CD4-positive, alpha-beta T cell (primary cell): Measurements from ENCODE around the gene CT55. TPM values are rescaled to one million over a fixed set of nuclear protein-coding genes. Genes with fewer than 3 reads are reported as not detected.
"Not testable (repeated sequence)": the region's sequence is repeated elsewhere in the genome, so short reads cannot be mapped to it uniquely, and the experiment has no call there.

Source experiments
- ATAC-seq: fragments of 200-7000 bp; cut with Tn5 transposase; one replicate; pipeline ENCODE4 v1.10.0; 2022; ENCODE audit warnings: mild to moderate bottlenecking; ENCODE audit not compliant: poor library complexity
- CTCF ChIA-PET: fragments of 350-600 bp; sonication (Branson Sonifier 250); formaldehyde crosslinking; loops from one replicate; lab custom pipeline; 2021; ENCODE audit warnings: antibody characterized with exemption, inconsistent platforms; lab: Charles Lee
- POLR2A ChIA-PET: fragments of 350-600 bp; sonication (Branson Sonifier 250); formaldehyde crosslinking; loops from one replicate; lab custom pipeline; 2021; ENCODE audit warnings: antibody characterized with exemption, inconsistent platforms; lab: Charles Lee
- DNase-seq, 14 experiments: peaks; one replicate each; pipeline ENCODE4 v3.0.0-alpha.2; 2013 to 2020; ENCODE audit warnings: mixed read lengths in 2 of 14
- H3K27ac ChIP-seq, 2 donors: one replicate each; pipeline versions ENCODE4 v1.5.1 to v1.7.0; 2013; ENCODE audit warnings: low read length in 2 of 2, low read depth in 1 of 2, mild to moderate bottlenecking in 1 of 2
- H3K27me3 ChIP-seq, 2 experiments: 1 replicate in 1 of 2; 2 replicates in 1 of 2; pipeline versions ENCODE4 v1.6.1 to v1.7.0; 2013; ENCODE audit warnings: low read length in 2 of 2, control low read depth in 1 of 2, mild to moderate bottlenecking in 1 of 2, moderate library complexity in 1 of 2; ENCODE audit not compliant: insufficient read depth in 2 of 2, control insufficient read depth in 1 of 2
- H3K36me3 ChIP-seq: one replicate; pipeline ENCODE4 v1.6.1; 2013; ENCODE audit warnings: low read length, control low read depth; ENCODE audit not compliant: insufficient read depth
- H3K4me1 ChIP-seq: one replicate; pipeline ENCODE4 v1.6.1; 2013; ENCODE audit warnings: low read length, control low read depth; ENCODE audit not compliant: insufficient read depth
- H3K4me3 ChIP-seq: one replicate; pipeline ENCODE4 v1.5.1; 2013; ENCODE audit warnings: mild to moderate bottlenecking, low read length, moderate library complexity
- H3K9me3 ChIP-seq, 2 experiments: 1 replicate in 1 of 2; 2 replicates in 1 of 2; pipeline versions ENCODE4 v1.6.1 to v1.7.0; 2013; ENCODE audit warnings: low read length in 2 of 2, mild to moderate bottlenecking in 2 of 2, control low read depth in 1 of 2, moderate library complexity in 1 of 2; ENCODE audit not compliant: control insufficient read depth in 1 of 2, insufficient read depth in 1 of 2
- H3K27ac Mint-ChIP-seq: one replicate; pipeline ENCODE4 v1.8.0; 2020; ENCODE audit warnings: mixed read lengths
- H3K27me3 Mint-ChIP-seq: one replicate; pipeline ENCODE4 v1.8.0; 2021; ENCODE audit warnings: mixed read lengths
- H3K36me3 Mint-ChIP-seq: one replicate; pipeline ENCODE4 v1.8.0; 2021; ENCODE audit warnings: low read depth, mixed read lengths
- H3K4me1 Mint-ChIP-seq: one replicate; pipeline ENCODE4 v1.8.0; 2021; ENCODE audit warnings: low read depth, mixed read lengths
- H3K4me3 Mint-ChIP-seq: one replicate; pipeline ENCODE4 v1.8.0; 2020; ENCODE audit warnings: mild to moderate bottlenecking, mixed read lengths
- H3K9me3 Mint-ChIP-seq: one replicate; pipeline ENCODE4 v1.8.0; 2020; ENCODE audit warnings: mixed read lengths
- CTCF ChIP-seq: fragments of 200-600 bp; IDR thresholded peaks from one replicate; pipeline ENCODE4 v1.8.0; 2022; ENCODE audit warnings: antibody characterized with exemption, mild to moderate bottlenecking
- intact Hi-C, 2 experiments: fragments of 100-400 bp; cut with DNase I in 1 of 2; cut with micrococcal nuclease in 1 of 2; formaldehyde crosslinking; loops; one replicate each; pipeline versions ENCODE4 v1.15.1 to v1.9.0; 2023 to 2025; cut with DNase I, micrococcal nuclease
- total RNA-seq, 174 experiments: library from RNA in 2 of 174; stranded (reverse) in 2 of 174; gene quantifications; one replicate each; pipeline ENCODE4 v1.2.3 and lab custom pipeline; 2021 to 2026

The CT55 gene
- total RNA-seq, 2 experiments from 2014 or later: not detected

DNA sequence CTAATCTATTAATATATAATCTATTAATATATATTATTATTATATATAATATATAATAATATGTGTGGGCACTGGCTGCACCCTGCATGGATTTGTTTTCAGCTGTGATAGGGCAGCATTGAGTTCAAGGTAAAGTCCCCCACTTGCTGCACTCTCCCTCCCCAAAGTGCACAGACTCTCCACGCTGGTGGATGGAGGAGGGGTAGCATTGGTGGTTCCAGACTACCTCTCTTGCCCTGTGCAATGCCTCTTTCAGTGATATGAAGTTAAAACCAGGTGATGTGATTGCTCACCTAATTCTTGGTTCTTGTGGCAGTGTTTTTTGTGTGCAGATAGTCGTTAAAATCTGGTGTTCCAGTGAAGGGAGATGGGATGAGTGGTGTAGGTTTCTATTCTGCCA, 55.1 kb downstream of the CT55 start:
- CTCF ChIA-PET, H3K9me3 ChIP-seq, DNase-seq, H3K4me3 Mint-ChIP-seq, H3K4me1 Mint-ChIP-seq, POLR2A ChIA-PET, H3K36me3 Mint-ChIP-seq, H3K36me3 ChIP-seq, ATAC-seq, H3K27ac Mint-ChIP-seq, H3K4me1 ChIP-seq, H3K27ac ChIP-seq, H3K4me3 ChIP-seq, H3K27me3 ChIP-seq, H3K9me3 Mint-ChIP-seq, intact Hi-C loops: not testable (repeated sequence)
- H3K27me3 Mint-ChIP-seq: peaks cover 11% of the 10 kb centered on the region

DNA sequence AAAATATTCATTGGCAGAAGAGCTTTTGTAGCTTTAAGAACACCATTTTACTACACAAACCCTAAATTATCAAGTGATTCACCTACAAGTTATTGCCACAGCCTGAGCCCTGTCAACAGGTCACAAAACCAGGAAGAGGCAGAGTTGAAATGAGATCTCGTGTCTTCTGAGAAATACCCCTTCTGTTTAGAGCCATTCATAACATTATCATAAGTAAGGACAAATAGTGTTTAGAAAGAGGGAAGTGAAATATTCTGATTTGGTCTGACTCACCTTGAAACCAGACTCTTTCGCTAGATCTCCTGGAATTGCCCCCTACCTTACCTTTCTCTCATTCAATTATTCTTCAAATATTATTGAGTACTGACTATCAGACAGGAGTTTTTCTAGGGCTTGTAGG, 56.8 kb downstream of the CT55 start:
- no peak overlapping the region for H3K4me3 ChIP-seq
- no peaks in the 10 kb centered on the region for H3K9me3 ChIP-seq
- Mint-ChIP-seq H3K36me3 (no peaks in the 10 kb centered on the region), H3K27ac (no peak overlapping the region), H3K9me3 (no peaks in the 10 kb centered on the region), H3K4me1 (no peaks in the 10 kb centered on the region), H3K27me3 (peaks cover 23% of the 10 kb centered on the region), H3K4me3 (no peak overlapping the region)
- H3K27me3 ChIP-seq: no peaks in the 10 kb centered on the region
- POLR2A ChIA-PET: no interaction called here
- ATAC-seq (no peak), DNase-seq (no peak)
- H3K4me1 ChIP-seq: no peaks in the 10 kb centered on the region
- CTCF ChIA-PET: interaction anchor here (1.0 to 1.1 kb wide), 2 partner anchors 1094 to 1322 kb away, joined by 3 read pairs; no protein-coding TSS in a partner anchor
- H3K36me3 ChIP-seq: no peaks in the 10 kb centered on the region
- H3K27ac ChIP-seq: no peak overlapping the region
- no peak for TF ChIP-seq CTCF
- intact Hi-C loops: no loop called here

GRCh38 chrX:135112743-135113142, 58.5 kb downstream of the CT55 start:
- Histone ChIP-seq H3K27me3 (no peaks in the 10 kb centered on the region), H3K4me1 (no peaks in the 10 kb centered on the region), H3K4me3 (no peak overlapping the region), H3K36me3 (no peaks in the 10 kb centered on the region), H3K27ac (no peak overlapping the region), H3K9me3 (no peaks in the 10 kb centered on the region)
- Mint-ChIP-seq H3K4me1 (no peaks in the 10 kb centered on the region), H3K27ac (no peak overlapping the region), H3K27me3 (peaks cover 36% of the 10 kb centered on the region), H3K9me3 (no peaks in the 10 kb centered on the region), H3K36me3 (no peaks in the 10 kb centered on the region), H3K4me3 (no peak overlapping the region)
- ATAC-seq (no peak), DNase-seq (no peak)
- POLR2A ChIA-PET: no interaction called here
- CTCF ChIA-PET: interaction anchor here (0.5 kb wide), 1 partner anchor 1379 kb away, joined by 3 read pairs; no protein-coding TSS in a partner anchor
- intact Hi-C loops: no loop called here
- TF ChIP-seq CTCF: no peak

DNA sequence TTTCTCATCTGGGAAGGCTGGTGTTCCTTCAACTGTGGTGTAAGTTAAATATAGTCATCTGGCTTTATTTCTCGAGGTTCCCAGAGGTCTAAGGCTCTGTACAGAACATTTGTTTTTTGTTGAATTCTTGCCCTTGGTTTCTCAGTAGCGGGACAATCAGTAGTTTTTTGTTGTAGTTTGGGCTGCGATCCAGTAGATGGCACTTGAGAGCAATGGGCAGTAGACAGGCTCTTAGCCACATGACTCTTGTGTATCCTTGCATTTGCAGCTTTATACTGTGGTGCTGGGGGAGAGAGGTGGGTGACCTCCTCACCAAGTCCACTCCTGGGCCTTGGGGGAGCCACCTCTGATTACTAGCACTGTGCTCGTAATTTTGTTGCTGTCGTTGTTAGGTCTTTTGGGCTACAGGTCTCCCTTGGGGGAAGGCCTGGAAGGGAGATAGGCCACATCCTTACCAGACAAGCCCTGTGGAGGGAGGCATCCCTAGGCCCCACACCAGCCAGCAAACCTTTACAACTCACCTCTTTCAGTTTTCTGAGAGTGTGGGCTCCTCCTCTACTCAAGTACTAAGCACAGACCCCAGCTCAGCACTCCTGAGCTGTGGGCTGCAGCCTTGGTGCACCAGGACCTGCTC, 59.0 kb downstream of the CT55 start:
- peaks cover 37% of the 10 kb centered on the region for H3K27me3 Mint-ChIP-seq
- no peak overlapping the region for H3K4me3 Mint-ChIP-seq
- H3K36me3 Mint-ChIP-seq: no peaks in the 10 kb centered on the region
- H3K27ac Mint-ChIP-seq: no peak overlapping the region
- Histone ChIP-seq H3K4me1 (no peaks in the 10 kb centered on the region), H3K27ac (no peak overlapping the region), H3K9me3 (no peaks in the 10 kb centered on the region), H3K36me3 (no peaks in the 10 kb centered on the region), H3K27me3 (no peaks in the 10 kb centered on the region), H3K4me3 (no peak overlapping the region)
- ChIA-PET POLR2A (no interaction called here), CTCF (interaction anchor here (0.5 kb wide), 1 partner anchor 1379 kb away, joined by 3 read pairs; no protein-coding TSS in a partner anchor)
- intact Hi-C loops: no loop called here
- ATAC-seq (peak; percentile 64), DNase-seq (peak in 8 of 14 experiments; percentile 8 to 65 (median 34))
- no peaks in the 10 kb centered on the region for H3K4me1 Mint-ChIP-seq
- peak; percentile 72 for TF ChIP-seq CTCF
- H3K9me3 Mint-ChIP-seq: no peaks in the 10 kb centered on the region
